GM21576 (cell line): ENCODE data around the gene LIM2.
A peak's percentile ranks its signal among the peaks of the same experiment; 100 is the strongest.
"Not testable (repeated sequence)": the region's sequence is repeated elsewhere in the genome, so short reads cannot be mapped to it uniquely, and the experiment has no call there.

Experiments used
- ATAC-seq: cut with Tn5 transposase; IDR thresholded peaks from one replicate; pipeline ENCODE4 v1.9.1; 2021; ENCODE audit warnings: mild to moderate bottlenecking, moderate library complexity; ENCODE audit not compliant: unreplicated experiment

Gene LIM2

GRCh38 chr19:51387924-51388389 lies at the start of gene LIM2:
Gene LIM2, minus strand, starts transcription at chr19:51387974. Its CDS starts 531 bp downstream, at chr19:51387443.
- ATAC-seq, result no peak

- ATAC-seq, result no peak
Measured at GRCh38 chr19:51434456-51434855, 46.7 kb upstream of the LIM2 start.

- ATAC-seq, result no peak
Measured at GRCh38 chr19:51433043-51433442, 45.3 kb upstream of the LIM2 start.

GRCh38 chr19:51431124-51431523 lies 43.4 kb upstream of the LIM2 start:
- no peak for ATAC-seq

GRCh38 chr19:51430221-51430620 lies 42.4 kb upstream of the LIM2 start:
- ATAC-seq, result no peak

- no peak for ATAC-seq
Measured at GRCh38 chr19:51427201-51427600, 39.4 kb upstream of the LIM2 start.

GRCh38 chr19:51422053-51422448 lies 34.3 kb upstream of the LIM2 start:
- no peak for ATAC-seq

GRCh38 chr19:51421229-51422052 lies 33.7 kb upstream of the LIM2 start:
- no peak for ATAC-seq

- ATAC-seq, result not testable (repeated sequence)
Measured at GRCh38 chr19:51420511-51420910, 32.7 kb upstream of the LIM2 start.

GRCh38 chr19:51418707-51419106 lies 30.9 kb upstream of the LIM2 start:
- no peak for ATAC-seq

GRCh38 chr19:51417810-51418157 lies 30.0 kb upstream of the LIM2 start:
- no peak for ATAC-seq

- peak; percentile 59 for ATAC-seq
Measured at GRCh38 chr19:51417107-51417809, 29.5 kb upstream of the LIM2 start, which contains the start of gene SIGLEC10. Gene SIGLEC10, minus strand, starts transcription at chr19:51417642. Its CDS starts 61 bp downstream, at chr19:51417581.

- ATAC-seq, result not testable (repeated sequence)
Measured at GRCh38 chr19:51416422-51416821, 28.6 kb upstream of the LIM2 start.

GRCh38 chr19:51415187-51415586 lies 27.4 kb upstream of the LIM2 start:
- no peak for ATAC-seq

GRCh38 chr19:51410950-51411748 lies 23.4 kb upstream of the LIM2 start:
- no peak for ATAC-seq

GRCh38 chr19:51407511-51408131 lies 19.8 kb upstream of the LIM2 start:
- no peak for ATAC-seq

- ATAC-seq, result no peak
Measured at GRCh38 chr19:51402117-51402516, 14.3 kb upstream of the LIM2 start.

GRCh38 chr19:51399936-51400335 lies 12.2 kb upstream of the LIM2 start:
- ATAC-seq, result not testable (repeated sequence)

- no peak for ATAC-seq
Measured at GRCh38 chr19:51399231-51399630, 11.5 kb upstream of the LIM2 start.

GRCh38 chr19:51398096-51398704 lies 10.4 kb upstream of the LIM2 start:
- ATAC-seq, result no peak
